Parathyroid adenoma (tissue), 2 donors: ENCODE results near the gene PKHD1.

ENCODE experiments used
- H2AFZ ChIP-seq: fragments of 300-600 bp; sonication (generic); one replicate; pipeline ENCODE4 v1.7.0; 2017; ENCODE audit warnings: antibody characterized with exemption, mild to moderate bottlenecking
- H3K27ac ChIP-seq: fragments of 300-600 bp; sonication (generic); one replicate; pipeline ENCODE4 v1.7.0; 2017
- H3K27me3 ChIP-seq: fragments of 300-600 bp; sonication (generic); one replicate; pipeline ENCODE4 v1.7.0; 2017; ENCODE audit warnings: low read length; ENCODE audit not compliant: control insufficient read depth, insufficient read depth
- H3K36me3 ChIP-seq: fragments of 300-600 bp; sonication (generic); one replicate; pipeline ENCODE4 v1.7.0; 2017; ENCODE audit warnings: low read length; ENCODE audit not compliant: control insufficient read depth, insufficient read depth
- H3K4me1 ChIP-seq: fragments of 300-600 bp; sonication (generic); one replicate; pipeline ENCODE4 v1.7.0; 2017; ENCODE audit warnings: control low read depth
- H3K4me2 ChIP-seq: fragments of 300-600 bp; sonication (generic); one replicate; pipeline ENCODE4 v1.7.0; 2017; ENCODE audit warnings: low read length
- H3K4me3 ChIP-seq: fragments of 300-600 bp; sonication (generic); one replicate; pipeline ENCODE4 v1.7.0; 2017; ENCODE audit warnings: low read depth, low read length
- H3K79me2 ChIP-seq: fragments of 300-600 bp; sonication (generic); one replicate; pipeline ENCODE4 v1.7.0; 2017; ENCODE audit warnings: control low read depth
- H3K9ac ChIP-seq: fragments of 300-600 bp; sonication (generic); one replicate; pipeline ENCODE4 v1.7.0; 2017; ENCODE audit warnings: mild to moderate bottlenecking
- H3K9me3 ChIP-seq: fragments of 300-600 bp; sonication (generic); one replicate; pipeline ENCODE4 v1.7.0; 2017; ENCODE audit warnings: low read length; ENCODE audit not compliant: control insufficient read depth
- TF ChIP-seq, protein P1 (sequence below): fragments of 300-600 bp; sonication (generic); IDR thresholded peaks from one replicate; pipeline ENCODE4 v1.7.0; 2017; ENCODE audit warnings: antibody characterized with exemption, mild to moderate bottlenecking
- donor health status: primary hyperparathyroidism.

Gene PKHD1

DNA sequence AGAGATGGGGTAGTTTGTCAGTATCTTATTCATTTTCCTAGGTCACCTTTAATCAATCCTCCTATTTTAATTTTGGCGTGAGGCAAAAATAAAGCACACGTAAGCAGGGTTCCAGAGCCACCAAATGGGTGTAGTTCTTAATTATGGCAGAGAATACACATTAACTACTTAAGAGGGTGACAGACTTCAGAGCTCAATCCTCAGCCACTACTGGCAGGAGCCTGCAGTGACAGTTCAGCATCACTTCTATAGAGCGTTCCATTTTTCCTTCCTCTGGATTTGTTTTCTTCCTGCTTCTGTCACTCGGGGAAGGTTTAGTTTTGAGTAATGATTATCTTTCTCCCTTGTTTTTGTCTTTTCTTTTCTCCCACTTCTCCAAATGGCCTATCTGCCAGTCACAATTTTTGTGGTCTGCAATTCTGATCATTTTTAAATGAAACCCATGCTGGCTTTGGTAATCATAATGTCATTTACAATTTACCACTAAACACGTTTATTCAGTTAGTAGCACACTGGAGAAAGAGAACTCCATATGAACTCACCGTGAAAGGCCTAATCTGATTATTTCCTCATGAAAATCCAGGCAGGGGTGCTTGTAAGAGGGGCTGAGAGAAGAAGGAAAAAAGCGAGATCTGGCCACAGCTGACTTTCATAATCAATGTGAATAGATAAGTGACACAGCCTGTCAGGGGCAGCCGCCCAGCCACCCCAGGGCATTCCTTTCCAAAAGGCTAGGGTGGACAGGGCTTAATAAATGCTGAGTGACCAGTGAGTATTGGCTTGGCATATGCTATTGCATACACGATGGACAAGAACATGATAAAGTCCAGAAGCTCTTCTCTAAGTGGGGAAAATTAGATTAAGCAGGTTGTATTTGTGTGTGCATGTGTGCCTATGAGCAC lies 412.1 kb downstream of the PKHD1 start:
- no peaks in the 10 kb centered on the region for H3K36me3 ChIP-seq
- no peaks in the 10 kb centered on the region for H3K4me1 ChIP-seq
- H3K27me3 ChIP-seq: no peaks in the 10 kb centered on the region
- H3K4me3 ChIP-seq: no peak overlapping the region
- H3K27ac ChIP-seq: no peak overlapping the region
- no peak overlapping the region for H3K4me2 ChIP-seq
- H3K9me3 ChIP-seq: no peaks in the 10 kb centered on the region
- no peak overlapping the region for H2AFZ ChIP-seq
- TF ChIP-seq, protein P1, sequence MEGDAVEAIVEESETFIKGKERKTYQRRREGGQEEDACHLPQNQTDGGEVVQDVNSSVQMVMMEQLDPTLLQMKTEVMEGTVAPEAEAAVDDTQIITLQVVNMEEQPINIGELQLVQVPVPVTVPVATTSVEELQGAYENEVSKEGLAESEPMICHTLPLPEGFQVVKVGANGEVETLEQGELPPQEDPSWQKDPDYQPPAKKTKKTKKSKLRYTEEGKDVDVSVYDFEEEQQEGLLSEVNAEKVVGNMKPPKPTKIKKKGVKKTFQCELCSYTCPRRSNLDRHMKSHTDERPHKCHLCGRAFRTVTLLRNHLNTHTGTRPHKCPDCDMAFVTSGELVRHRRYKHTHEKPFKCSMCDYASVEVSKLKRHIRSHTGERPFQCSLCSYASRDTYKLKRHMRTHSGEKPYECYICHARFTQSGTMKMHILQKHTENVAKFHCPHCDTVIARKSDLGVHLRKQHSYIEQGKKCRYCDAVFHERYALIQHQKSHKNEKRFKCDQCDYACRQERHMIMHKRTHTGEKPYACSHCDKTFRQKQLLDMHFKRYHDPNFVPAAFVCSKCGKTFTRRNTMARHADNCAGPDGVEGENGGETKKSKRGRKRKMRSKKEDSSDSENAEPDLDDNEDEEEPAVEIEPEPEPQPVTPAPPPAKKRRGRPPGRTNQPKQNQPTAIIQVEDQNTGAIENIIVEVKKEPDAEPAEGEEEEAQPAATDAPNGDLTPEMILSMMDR: no peak
- H3K9ac ChIP-seq: no peak overlapping the region
- H3K79me2 ChIP-seq: no peaks in the 10 kb centered on the region

GRCh38 chr6:51663525-51663924 lies 423.9 kb downstream of the PKHD1 start:
- H3K9me3 ChIP-seq: no peaks in the 10 kb centered on the region

GRCh38 chr6:51660767-51661166 lies 426.6 kb downstream of the PKHD1 start:
- Histone ChIP-seq H3K27ac (no peak overlapping the region), H3K79me2 (no peaks in the 10 kb centered on the region), H3K4me2 (no peak overlapping the region), H3K9me3 (no peaks in the 10 kb centered on the region), H3K36me3 (no peaks in the 10 kb centered on the region), H2AFZ (no peak overlapping the region), H3K4me3 (no peak overlapping the region), H3K27me3 (no peaks in the 10 kb centered on the region), H3K4me1 (no peaks in the 10 kb centered on the region), H3K9ac (no peak overlapping the region)
- TF ChIP-seq, protein P1: no peak

More at GRCh38 chr6:51663525-51663924, 423.9 kb downstream of the PKHD1 start:
- H3K4me1 ChIP-seq: no peaks in the 10 kb centered on the region
- no peaks in the 10 kb centered on the region for H3K36me3 ChIP-seq
- TF ChIP-seq, protein P1: no peak
- no peak overlapping the region for H3K4me3 ChIP-seq
- H3K27ac ChIP-seq: no peak overlapping the region
- no peak overlapping the region for H3K4me2 ChIP-seq
- no peak overlapping the region for H3K9ac ChIP-seq
- H3K79me2 ChIP-seq: no peaks in the 10 kb centered on the region
- no peak overlapping the region for H2AFZ ChIP-seq
- no peaks in the 10 kb centered on the region for H3K27me3 ChIP-seq

GRCh38 chr6:51657491-51657890 lies 429.9 kb downstream of the PKHD1 start:
- H3K27ac ChIP-seq: no peak overlapping the region
- no peak overlapping the region for H3K4me2 ChIP-seq
- no peaks in the 10 kb centered on the region for H3K27me3 ChIP-seq

More at GRCh38 chr6:51657491-51657890, 429.9 kb downstream of the PKHD1 start:
- no peaks in the 10 kb centered on the region for H3K4me1 ChIP-seq
- TF ChIP-seq, protein P1: no peak
- H3K9me3 ChIP-seq: no peaks in the 10 kb centered on the region
- H3K9ac ChIP-seq: no peak overlapping the region
- no peak overlapping the region for H3K4me3 ChIP-seq
- no peaks in the 10 kb centered on the region for H3K36me3 ChIP-seq
- no peak overlapping the region for H2AFZ ChIP-seq
- H3K79me2 ChIP-seq: no peaks in the 10 kb centered on the region
